Mesendoderm (in vitro differentiated cells): ENCODE measurements around the gene PHACTR1.

ENCODE experiments used
- DNase-seq: peaks from one replicate; pipeline ENCODE4 v3.0.0; 2013
- H2AK5ac ChIP-seq: 2 replicates; pipeline ENCODE4 v1.6.1; 2013; ENCODE audit warnings: low read length, inconsistent platforms
- H2BK120ac ChIP-seq: 2 replicates; pipeline ENCODE4 v1.6.1; 2013; ENCODE audit warnings: low read depth, mild to moderate bottlenecking, low read length, moderate library complexity, mixed read lengths
- H2BK15ac ChIP-seq: replicated peaks from 2 replicates; pipeline ENCODE4 v1.6.1; 2013; ENCODE audit warnings: low read depth, mild to moderate bottlenecking, moderate library complexity
- H2BK5ac ChIP-seq: 2 replicates; pipeline ENCODE4 v1.6.1; 2013; ENCODE audit warnings: low read length, inconsistent platforms
- H3K18ac ChIP-seq: 2 replicates; pipeline ENCODE4 v1.6.1; 2013; ENCODE audit warnings: mild to moderate bottlenecking, low read length, mixed read lengths
- H3K23ac ChIP-seq: one replicate; pipeline ENCODE4 v1.6.1; 2013; ENCODE audit warnings: low read length
- H3K27ac ChIP-seq: 2 replicates; pipeline ENCODE4 v1.5.1; 2013; ENCODE audit warnings: low read depth, mild to moderate bottlenecking, inconsistent platforms, low read length, moderate library complexity
- H3K27me3 ChIP-seq: 2 replicates; pipeline ENCODE4 v1.6.1; 2013; ENCODE audit warnings: low read length, control low read depth, mild to moderate bottlenecking, inconsistent platforms; ENCODE audit not compliant: insufficient read depth, poor library complexity
- H3K36me3 ChIP-seq: 2 replicates; pipeline ENCODE4 v1.6.1; 2013; ENCODE audit warnings: low read length, inconsistent platforms; ENCODE audit not compliant: control insufficient read depth, insufficient read depth
- H3K4ac ChIP-seq: one replicate; pipeline ENCODE4 v1.6.1; 2013; ENCODE audit warnings: low read depth, mild to moderate bottlenecking, low read length, moderate library complexity
- H3K4me1 ChIP-seq: 2 replicates; pipeline ENCODE4 v1.6.1; 2013; ENCODE audit warnings: low read depth, low read length, inconsistent platforms; ENCODE audit not compliant: control insufficient read depth
- H3K4me2 ChIP-seq: 2 replicates; pipeline ENCODE4 v1.6.1; 2013; ENCODE audit warnings: low read length
- H3K4me3 ChIP-seq: 2 replicates; pipeline ENCODE4 v1.5.1; 2013; ENCODE audit warnings: mild to moderate bottlenecking, low read length
- H3K56ac ChIP-seq: one replicate; pipeline ENCODE4 v1.6.1; 2013; ENCODE audit warnings: low read length
- H3K79me1 ChIP-seq: 2 replicates; pipeline ENCODE4 v1.6.1; 2013; ENCODE audit warnings: low read length, inconsistent platforms
- H3K79me2 ChIP-seq: 2 replicates; pipeline ENCODE4 v1.6.1; 2013; ENCODE audit warnings: mild to moderate bottlenecking, low read length; ENCODE audit not compliant: control insufficient read depth, insufficient read depth
- H3K9ac ChIP-seq: 2 replicates; pipeline ENCODE4 v1.6.1; 2013; ENCODE audit warnings: low read length, inconsistent platforms
- H4K5ac ChIP-seq: one replicate; pipeline ENCODE4 v1.6.1; 2013; ENCODE audit warnings: low read length
- H4K8ac ChIP-seq: one replicate; pipeline ENCODE4 v1.6.1; 2013; ENCODE audit warnings: low read depth, mild to moderate bottlenecking, control low read depth, low read length, moderate library complexity
- WGBS: extraction: QIAGEN DNeasy Blood & Tissue Kit; methylation state at CpG from one replicate; pipeline ENCODE4 v1.1.7; 2013; ENCODE audit warnings: low lambda C conversion rate, missing lambda C conversion rate; ENCODE audit not compliant: insufficient coverage; ENCODE audit errors: extremely low coverage; 5-methylcytosine and 5-hydroxymethylcytosine counted together

PHACTR1 gene

GRCh38 chr6:13044896-13045295 lies 328.3 kb downstream of the PHACTR1 start:
- Histone ChIP-seq H3K79me2 (no peaks in the 10 kb centered on the region), H3K27ac (no peak overlapping the region), H3K4ac (no peak overlapping the region), H2AK5ac (no peak overlapping the region), H3K4me2 (no peak overlapping the region), H3K23ac (no peak overlapping the region), H2BK15ac (no peak overlapping the region), H4K8ac (no peak overlapping the region), H4K5ac (no peak overlapping the region), H3K18ac (no peak overlapping the region), H3K56ac (no peak overlapping the region), H2BK5ac (no peak overlapping the region), H2BK120ac (no peak overlapping the region), H3K4me1 (no peaks in the 10 kb centered on the region), H3K4me3 (no peak overlapping the region), H3K79me1 (no peaks in the 10 kb centered on the region), H3K9ac (no peak overlapping the region), H3K36me3 (no peaks in the 10 kb centered on the region), H3K27me3 (no peaks in the 10 kb centered on the region)
- DNase-seq = no peak
- no CpG with 5 or more reads among the region's 4 CpGs for WGBS

GRCh38 chr6:13045676-13046075 lies 329.1 kb downstream of the PHACTR1 start:
- Histone ChIP-seq H3K4me2 (no peak overlapping the region), H3K79me1 (no peaks in the 10 kb centered on the region), H3K27ac (no peak overlapping the region), H3K79me2 (no peaks in the 10 kb centered on the region), H2AK5ac (no peak overlapping the region), H3K18ac (no peak overlapping the region), H4K8ac (no peak overlapping the region), H3K36me3 (no peaks in the 10 kb centered on the region), H3K4ac (no peak overlapping the region), H3K56ac (no peak overlapping the region), H3K9ac (no peak overlapping the region), H4K5ac (no peak overlapping the region), H2BK120ac (no peak overlapping the region), H3K4me1 (no peaks in the 10 kb centered on the region), H2BK15ac (no peak overlapping the region), H2BK5ac (no peak overlapping the region), H3K27me3 (no peaks in the 10 kb centered on the region), H3K4me3 (no peak overlapping the region), H3K23ac (no peak overlapping the region)
- no CpG with 5 or more reads among the region's 2 CpGs for WGBS
- no peak for DNase-seq

GRCh38 chr6:13046084-13046483 lies 329.5 kb downstream of the PHACTR1 start:
- Histone ChIP-seq H3K36me3 (no peaks in the 10 kb centered on the region), H3K56ac (no peak overlapping the region), H3K18ac (no peak overlapping the region), H2AK5ac (no peak overlapping the region), H3K27me3 (no peaks in the 10 kb centered on the region), H3K23ac (no peak overlapping the region), H3K79me2 (no peaks in the 10 kb centered on the region), H3K4me3 (no peak overlapping the region), H2BK120ac (no peak overlapping the region), H3K4me2 (no peak overlapping the region), H2BK15ac (no peak overlapping the region), H3K4ac (no peak overlapping the region), H3K79me1 (no peaks in the 10 kb centered on the region), H2BK5ac (no peak overlapping the region), H4K5ac (no peak overlapping the region), H4K8ac (no peak overlapping the region), H3K9ac (no peak overlapping the region), H3K4me1 (no peaks in the 10 kb centered on the region), H3K27ac (no peak overlapping the region)
- DNase-seq = no peak
- no CpG with 5 or more reads among the region's 4 CpGs for WGBS

GRCh38 chr6:13048113-13048512 lies 331.5 kb downstream of the PHACTR1 start:
- no peak for DNase-seq
- Histone ChIP-seq H3K4ac (no peak overlapping the region), H3K4me2 (no peak overlapping the region), H3K4me3 (no peak overlapping the region), H3K36me3 (no peaks in the 10 kb centered on the region), H3K27me3 (no peaks in the 10 kb centered on the region), H3K18ac (no peak overlapping the region), H3K79me2 (no peaks in the 10 kb centered on the region), H3K27ac (no peak overlapping the region), H2AK5ac (no peak overlapping the region), H3K9ac (no peak overlapping the region), H3K23ac (no peak overlapping the region), H4K8ac (no peak overlapping the region), H3K4me1 (no peaks in the 10 kb centered on the region), H2BK120ac (no peak overlapping the region), H2BK15ac (no peak overlapping the region), H3K79me1 (no peaks in the 10 kb centered on the region), H3K56ac (no peak overlapping the region), H4K5ac (no peak overlapping the region), H2BK5ac (no peak overlapping the region)
- WGBS = no CpG with 5 or more reads among the region's 2 CpGs

GRCh38 chr6:13049666-13050254 lies 333.2 kb downstream of the PHACTR1 start:
- H4K8ac ChIP-seq = no peak overlapping the region
- no peak overlapping the region for H3K4me2 ChIP-seq
- no peaks in the 10 kb centered on the region for H3K27me3 ChIP-seq
- H3K9ac ChIP-seq = no peak overlapping the region
- no peak overlapping the region for H3K23ac ChIP-seq
- no peak overlapping the region for H3K27ac ChIP-seq
- H2AK5ac ChIP-seq = no peak overlapping the region
- no peak overlapping the region for H2BK5ac ChIP-seq
- no peaks in the 10 kb centered on the region for H3K36me3 ChIP-seq
- no peaks in the 10 kb centered on the region for H3K79me2 ChIP-seq
- no peak overlapping the region for H4K5ac ChIP-seq
- DNase-seq = peak; percentile 4
- no peak overlapping the region for H3K4me3 ChIP-seq
- no peak overlapping the region for H3K56ac ChIP-seq
- H3K4me1 ChIP-seq = no peaks in the 10 kb centered on the region
- H3K79me1 ChIP-seq = no peaks in the 10 kb centered on the region
- no peak overlapping the region for H2BK15ac ChIP-seq
- H3K18ac ChIP-seq = no peak overlapping the region
- no peak overlapping the region for H2BK120ac ChIP-seq
- no peak overlapping the region for H3K4ac ChIP-seq

- Histone ChIP-seq H2BK5ac (no peak overlapping the region), H3K4me3 (no peak overlapping the region), H4K5ac (no peak overlapping the region), H2AK5ac (no peak overlapping the region), H2BK15ac (no peak overlapping the region), H3K9ac (no peak overlapping the region), H3K27me3 (no peaks in the 10 kb centered on the region), H3K79me1 (no peaks in the 10 kb centered on the region), H3K4me2 (no peak overlapping the region), H3K56ac (no peak overlapping the region), H4K8ac (no peak overlapping the region), H3K23ac (no peak overlapping the region), H3K18ac (no peak overlapping the region), H3K79me2 (no peaks in the 10 kb centered on the region), H3K4me1 (no peaks in the 10 kb centered on the region), H3K36me3 (no peaks in the 10 kb centered on the region), H2BK120ac (no peak overlapping the region), H3K27ac (no peak overlapping the region), H3K4ac (no peak overlapping the region)
- DNase-seq = peak; percentile 18
- WGBS = no CpG with 5 or more reads among the region's 9 CpGs
Measured at GRCh38 chr6:13053006-13053461, 336.5 kb downstream of the PHACTR1 start.
